Measurements from ENCODE around the gene KIFC3. TPM values are rescaled to one million over a fixed set of nuclear protein-coding genes. Genes with fewer than 3 reads are reported as not detected.

KIFC3 gene
- total and polyA plus RNA-seq, 2 of the 13 experiments (the other 11 are each of a cell fraction or from before 2014, with no cell fraction given): 42.1 to 45.3 TPM

GRCh38 chr16:57826706-57827625 is 24.7 kb upstream of the KIFC3 start (continued):
- no peak for TF ChIP-seq FOXP1 (IDR thresholded peaks at IDR 0.05)
- peak; percentile 44; the same call in 1 of the 2 replicates for TF ChIP-seq FOXP1 (CRISPR knock-in tag; IDR thresholded peaks at IDR 0.05)
- TF ChIP-seq HDAC1 (CRISPR knock-in tag; IDR thresholded peaks at IDR 0.05): peak; percentile 92
- peak; percentile 68 for TF ChIP-seq ASH2L (IDR thresholded peaks at IDR 0.05; ENCODE audit: insufficient read length, low read depth, low read length)
- TF ChIP-seq ZFX (CRISPR knock-in tag; IDR thresholded peaks at IDR 0.05; ENCODE audit: low read depth): peak; percentile 91
- no peak for TF ChIP-seq KLF12 (CRISPR knock-in tag; IDR thresholded peaks at IDR 0.05; ENCODE audit: borderline replicate concordance)
- no peak for TF ChIP-seq RORA (CRISPR knock-in tag; IDR thresholded peaks at IDR 0.05)
- TF ChIP-seq HOXD1 (CRISPR knock-in tag; IDR thresholded peaks at IDR 0.05): no peak
- TF ChIP-seq REXO4 (CRISPR knock-in tag; IDR thresholded peaks at IDR 0.05; ENCODE audit: borderline replicate concordance): no peak
- TF ChIP-seq ZNF558 (CRISPR knock-in tag; IDR thresholded peaks at IDR 0.05; ENCODE audit: borderline replicate concordance): no peak
- peak; percentile 80 for TF ChIP-seq ZNF598 (CRISPR knock-in tag; IDR thresholded peaks at IDR 0.05; ENCODE audit: borderline replicate concordance)
- TF ChIP-seq E2F1 (CRISPR knock-in tag; IDR thresholded peaks at IDR 0.05): no peak
- no peak for TF ChIP-seq RNF219 (CRISPR knock-in tag; IDR thresholded peaks at IDR 0.05)
- peak; percentile 70; the same call in 1 of the 2 replicates for TF ChIP-seq ZNF776 (CRISPR knock-in tag; IDR thresholded peaks at IDR 0.05)
- TF ChIP-seq KDM6A (CRISPR knock-in tag; IDR thresholded peaks at IDR 0.05; ENCODE audit: low read depth): 0 out of 2 replicates have a peak, but pooled peaks have one; percentile 11
- TF ChIP-seq HNF1B (CRISPR knock-in tag; IDR thresholded peaks at IDR 0.05): 0 out of 2 replicates have a peak, but pooled peaks have one; percentile 69
- peak; percentile 79; the same call in 1 of the 2 replicates for TF ChIP-seq NR2F2 (IDR thresholded peaks at IDR 0.05; ENCODE audit: borderline replicate concordance, low read depth)
- TF ChIP-seq SNRNP70 (IDR thresholded peaks at IDR 0.05; ENCODE audit: low read depth, low read length): no peak
- TF ChIP-seq ATM (IDR thresholded peaks at IDR 0.05; ENCODE audit: borderline replicate concordance): no peak
- peak; percentile 81; the same call in 1 of the 2 replicates for TF ChIP-seq ZNF556 (CRISPR knock-in tag; IDR thresholded peaks at IDR 0.05; ENCODE audit: borderline replicate concordance)
- peak; percentile 29 for TF ChIP-seq DBP (CRISPR knock-in tag; IDR thresholded peaks at IDR 0.05; ENCODE audit: not compliant biosample characterization)
- 0 out of 2 replicates have a peak, but pooled peaks have one; percentile 30 for TF ChIP-seq NFKBIZ (CRISPR knock-in tag; IDR thresholded peaks at IDR 0.05)
- no peak; the same call in 1 of the 2 replicates for TF ChIP-seq SMC3 (IDR thresholded peaks at IDR 0.05; ENCODE audit: low read length)
- TF ChIP-seq CREBL2 (CRISPR knock-in tag; IDR thresholded peaks at IDR 0.05; ENCODE audit: borderline replicate concordance): no peak

Data from HepG2 (cell line).